Stimulated activated CD4-positive, alpha-beta T cell treated with anti-CD3 and anti-CD28 coated beads, TNF-alpha, amount 100 ng/mL, for 4 hours (primary cell): ENCODE measurements around the gene BRAT1.
A peak's percentile ranks its signal among the peaks of the same experiment; 100 is the strongest.

Experiments
- DNase-seq, 3 experiments: peaks; one replicate each; pipeline ENCODE4 v3.0.0-alpha.2; 2020; ENCODE audit warnings: low read depth in 3 of 3

BRAT1 gene

GRCh38 chr7:2510909-2511768 lies 44.2 kb downstream of the BRAT1 start:
- peak in 1 of 3 experiments; percentile 22 for DNase-seq

- no peak for DNase-seq
Measured at GRCh38 chr7:2510130-2510776, 45.1 kb downstream of the BRAT1 start.

DNA sequence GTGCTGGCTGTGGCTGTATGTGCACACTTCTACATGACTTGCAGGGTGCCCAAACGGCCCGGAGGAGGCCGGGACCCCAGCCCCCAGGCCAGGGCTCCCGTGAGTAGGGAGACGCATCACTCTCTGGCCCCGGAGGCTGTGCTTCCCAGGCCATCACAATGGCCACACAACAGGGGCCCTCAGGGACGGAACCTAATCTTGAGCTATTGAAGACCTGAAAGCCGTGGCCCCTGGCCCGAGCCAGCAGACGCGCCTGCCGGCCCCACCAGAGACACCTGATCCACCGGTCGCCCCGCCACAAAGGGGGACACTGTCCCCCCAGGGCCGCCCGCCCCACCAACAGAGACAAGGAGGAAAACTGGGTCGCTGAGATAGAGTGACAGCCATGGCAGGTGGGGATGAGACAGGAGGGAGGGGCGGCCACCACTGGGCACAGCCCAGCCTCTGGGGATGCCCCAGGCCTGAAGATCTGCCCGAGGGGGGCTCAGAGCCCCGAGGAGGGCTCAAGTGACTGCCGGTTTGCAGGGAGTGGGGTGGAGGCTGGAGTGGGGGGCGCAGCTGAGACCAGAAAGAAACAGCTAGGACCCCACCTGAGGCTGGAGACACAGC lies 45.9 kb downstream of the BRAT1 start:
- no peak for DNase-seq

DNA sequence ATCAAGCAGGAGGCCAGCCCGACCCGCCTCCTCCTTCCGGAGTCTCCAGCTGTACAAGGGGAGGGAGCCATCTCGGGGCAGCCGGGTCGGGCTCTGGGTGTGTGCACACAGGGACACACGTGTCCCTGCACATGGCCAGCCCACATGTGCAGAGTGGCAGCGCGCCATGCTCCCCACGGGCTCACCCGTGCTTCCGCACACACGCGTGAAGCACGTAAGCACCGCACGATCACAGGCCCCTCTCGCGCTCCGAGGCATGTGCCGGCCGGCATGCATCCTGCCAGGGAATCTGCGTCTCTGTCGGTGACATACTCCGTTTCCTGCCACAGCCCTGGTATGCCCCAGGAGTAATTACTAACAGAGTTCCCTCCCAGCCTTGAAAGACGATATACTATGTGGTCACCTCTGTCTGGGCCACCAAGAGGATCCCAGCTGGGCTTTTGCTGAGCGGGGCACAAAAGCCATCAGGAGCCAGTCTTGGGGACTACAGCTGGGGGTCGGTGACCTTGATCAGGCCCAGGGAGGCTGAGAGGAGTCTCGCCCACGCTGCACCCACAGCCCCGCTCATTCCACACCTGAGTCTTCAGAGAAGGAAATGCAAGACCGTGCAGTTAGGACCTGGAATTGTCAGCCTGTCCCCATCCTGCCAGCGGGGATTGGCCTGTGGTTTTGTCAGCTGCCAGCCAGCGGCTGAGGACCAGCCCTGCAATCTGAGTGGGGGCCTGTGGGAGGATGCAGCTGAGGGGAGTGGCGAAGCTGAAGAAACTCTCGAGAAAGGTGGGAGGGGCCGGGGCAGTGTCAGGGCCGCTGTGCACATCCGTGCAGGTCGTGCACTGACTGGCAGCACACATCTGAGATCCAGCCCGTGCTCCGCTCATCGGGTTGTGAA lies 46.8 kb downstream of the BRAT1 start:
- peak in 2 of 3 experiments; percentile 49 to 57 for DNase-seq

- DNase-seq, result no peak
Measured at GRCh38 chr7:2507917-2508306, 47.4 kb downstream of the BRAT1 start.

- DNase-seq, result no peak
Measured at GRCh38 chr7:2507208-2507916, 48.0 kb downstream of the BRAT1 start.

- DNase-seq, result no peak
Measured at GRCh38 chr7:2505401-2505800, 49.9 kb downstream of the BRAT1 start.

GRCh38 chr7:2504889-2505375 lies 50.4 kb downstream of the BRAT1 start:
- no peak for DNase-seq

- DNase-seq, result no peak
Measured at GRCh38 chr7:2504128-2504888, 51.0 kb downstream of the BRAT1 start.

- no peak for DNase-seq
Measured at GRCh38 chr7:2503056-2503941, 52.0 kb downstream of the BRAT1 start.

DNA sequence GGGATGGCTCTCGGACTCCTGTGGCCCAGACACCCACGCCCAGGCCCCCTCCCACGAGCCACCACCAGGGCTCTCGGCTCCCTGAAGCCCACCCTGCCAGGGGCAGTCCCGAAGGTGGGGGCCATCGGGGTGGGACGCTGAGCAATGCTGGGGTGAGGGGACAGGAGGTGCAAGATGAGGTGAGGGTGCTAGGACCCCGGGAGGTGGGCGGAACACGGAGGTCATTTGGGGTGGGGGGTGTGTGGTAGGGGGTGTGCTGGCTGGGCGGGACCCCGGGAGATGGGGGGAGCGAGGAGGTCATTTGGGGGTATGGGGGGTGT lies 52.7 kb downstream of the BRAT1 start:
- no peak for DNase-seq

DNA sequence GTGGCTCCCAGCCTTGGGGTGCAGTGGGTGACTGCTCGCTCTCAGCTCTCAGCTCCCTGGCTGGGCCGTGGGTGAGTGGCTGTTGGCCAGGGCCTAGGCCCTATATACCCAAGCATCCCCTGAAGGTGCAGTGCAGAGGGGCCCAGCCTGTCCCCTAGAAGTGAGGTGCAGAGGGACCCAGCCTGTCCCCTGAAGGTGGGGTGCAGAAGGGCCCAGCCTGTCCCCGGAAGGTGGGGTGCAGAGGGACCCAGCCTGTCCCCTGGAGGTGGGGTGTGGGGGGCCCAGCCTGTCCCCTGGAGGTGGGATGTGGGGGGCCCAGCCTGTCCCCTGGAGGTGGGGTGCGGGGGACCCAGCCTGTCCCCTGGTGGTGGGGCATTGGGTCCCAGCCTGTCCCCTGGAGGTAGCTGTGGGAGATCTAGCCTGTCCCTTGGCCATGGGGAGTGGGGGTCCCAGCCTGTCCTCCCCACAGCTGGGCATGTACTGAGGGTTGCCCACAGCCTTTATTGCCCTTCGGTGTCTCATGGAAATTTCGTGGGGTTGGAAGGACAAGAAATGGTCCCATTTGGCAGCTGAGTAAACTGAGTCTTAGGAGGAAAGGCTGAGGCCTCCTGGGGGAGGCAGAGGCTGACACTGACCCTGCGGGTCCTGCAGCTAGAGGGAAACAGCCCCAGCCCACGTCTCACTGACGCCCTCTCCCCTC lies 53.2 kb downstream of the BRAT1 start:
- no peak for DNase-seq

DNA sequence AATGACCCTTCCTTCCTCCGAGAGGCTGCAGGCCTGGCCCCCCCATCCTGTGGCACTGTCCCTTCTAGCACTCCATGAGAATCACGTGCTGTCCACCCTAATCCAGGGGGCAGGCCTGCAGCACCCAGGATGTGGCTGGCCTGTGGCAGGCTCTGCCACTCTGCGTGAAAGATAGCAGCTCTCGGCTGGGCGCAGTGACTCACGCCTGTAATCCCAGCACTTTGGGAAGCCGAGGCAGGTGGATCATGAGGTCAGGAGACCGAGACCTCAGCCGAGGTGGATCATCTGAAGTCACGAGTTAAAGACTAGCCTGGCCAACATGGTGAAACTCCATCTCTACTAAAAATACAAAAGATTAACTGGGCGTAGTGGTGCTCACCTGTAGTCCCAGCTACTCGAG lies 54.6 kb downstream of the BRAT1 start:
- no peak for DNase-seq

DNA sequence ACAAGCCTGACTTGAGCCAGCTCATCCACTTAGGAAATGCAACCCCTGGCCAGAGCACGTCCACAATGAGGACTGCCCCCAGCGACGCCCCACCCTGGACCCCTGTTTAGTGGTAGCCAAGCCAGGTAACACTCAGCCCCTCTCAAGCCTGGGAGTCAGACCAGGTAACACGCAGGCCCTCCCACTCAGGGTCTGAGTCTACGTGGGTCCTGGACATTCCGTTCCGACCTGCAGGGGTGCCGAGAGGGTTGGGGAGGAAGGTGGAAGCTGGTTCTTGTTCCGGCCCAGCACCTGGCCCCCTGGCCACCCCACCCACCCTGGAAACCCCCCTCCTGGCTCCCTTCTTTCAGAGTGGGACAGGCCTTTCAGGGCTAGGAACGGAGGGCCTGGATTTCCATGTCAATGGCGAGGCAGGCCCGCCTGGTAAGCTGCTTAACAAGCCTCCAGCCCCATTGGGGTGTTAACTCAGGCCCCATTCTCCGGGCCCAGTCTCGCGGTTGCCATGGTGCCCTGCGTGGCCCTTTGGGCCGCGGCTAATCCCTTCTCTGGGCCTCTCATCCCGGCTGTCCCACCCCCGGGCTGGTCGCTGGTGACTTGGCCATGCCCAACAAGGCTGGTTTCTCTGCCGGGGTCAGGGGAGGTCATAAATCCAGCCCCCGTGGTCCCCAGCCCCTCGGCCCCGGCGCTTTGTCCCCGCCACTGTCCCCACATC lies 55.4 kb downstream of the BRAT1 start:
- DNase-seq, result no peak

DNA sequence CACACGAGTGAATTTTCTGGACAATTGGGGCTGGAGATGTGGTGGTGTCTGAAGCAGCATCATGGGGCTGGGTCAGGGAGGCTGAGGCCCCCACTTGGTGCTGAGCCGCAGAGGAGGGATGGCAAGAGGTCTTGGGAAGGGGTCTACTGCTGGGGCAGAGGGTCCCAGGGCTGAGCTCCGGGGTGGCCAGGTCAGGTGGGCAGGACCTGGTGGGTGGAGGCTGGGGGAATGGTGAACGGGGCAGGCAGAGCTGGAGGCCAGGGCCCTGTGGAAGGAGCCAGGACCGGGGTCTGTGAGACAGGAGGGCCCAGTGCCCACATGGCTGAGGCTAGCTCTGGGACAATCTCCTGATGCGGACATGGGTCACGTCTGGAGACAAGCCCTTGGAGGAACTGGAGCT lies 56.1 kb downstream of the BRAT1 start:
- DNase-seq, result no peak

DNA sequence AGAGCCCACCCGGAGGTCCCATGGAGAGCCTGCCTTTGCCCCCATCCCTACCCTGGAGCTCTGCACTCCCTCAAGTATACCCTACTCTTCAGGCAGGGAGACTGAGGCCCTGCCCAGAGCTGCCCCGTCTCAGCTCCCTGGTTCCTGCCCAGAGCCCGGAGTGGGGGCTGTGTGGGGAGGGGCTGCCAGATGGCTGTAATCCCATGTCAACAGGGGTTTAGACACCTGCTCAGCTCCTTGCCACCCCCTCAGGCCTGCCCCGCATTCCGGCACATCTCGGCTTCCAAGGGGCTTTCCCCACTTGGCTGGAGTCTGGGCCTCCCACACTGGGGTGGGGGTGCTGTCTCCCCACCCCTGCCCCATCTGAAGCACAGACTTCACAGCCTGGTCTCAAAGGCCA lies 56.6 kb downstream of the BRAT1 start:
- no peak for DNase-seq

GRCh38 chr7:2497500-2498336 lies 57.6 kb downstream of the BRAT1 start:
- no peak for DNase-seq
